SK-N-MC (cell line): Measurements from ENCODE around the gene EXOG.

Experiments
- EZH2 ChIP-seq: fragments of 200-600 bp; sonication (generic); IDR thresholded peaks from one replicate; pipeline ENCODE4 v1.6.1; 2017; ENCODE audit warnings: antibody characterized with exemption
- POLR2AphosphoS5 ChIP-seq: IDR thresholded peaks from 2 replicates; pipeline ENCODE4 v1.6.1; 2012; ENCODE audit warnings: mild to moderate bottlenecking, low read depth, low read length, borderline replicate concordance

DNA sequence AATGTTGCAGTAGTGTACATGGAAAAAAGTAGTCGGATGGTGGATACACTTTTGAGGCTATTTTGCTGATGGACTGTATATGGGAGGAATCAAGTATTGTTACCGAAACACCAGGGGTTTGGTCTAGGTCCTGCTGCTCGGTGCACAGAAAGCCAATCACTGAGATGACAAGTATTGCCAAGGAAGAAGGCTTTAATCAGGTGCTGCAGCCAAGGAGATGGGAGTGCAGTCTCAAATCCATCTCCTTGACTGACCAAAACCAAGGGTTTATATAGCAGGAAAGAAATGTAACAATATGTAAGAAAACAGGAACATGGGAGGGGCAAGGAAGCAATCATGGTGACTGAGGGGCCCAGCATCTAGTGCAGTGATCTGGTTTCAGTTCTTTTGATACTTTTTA, 45.3 kb upstream of the EXOG start:
- TF ChIP-seq EZH2 (no peak), POLR2AphosphoS5 (no peak)
